ENCODE data around the gene ARHGAP6. TPM values are rescaled to one million over a fixed set of nuclear protein-coding genes. Genes with fewer than 3 reads are reported as not detected.

Gene ARHGAP6
- total and polyA plus RNA-seq, 9 of the 15 experiments (the other 6 are each of a cell fraction or from before 2014, with no cell fraction given) = 12.5 to 63.6 (median 41.8) TPM

- no peak for TF ChIP-seq GTF2A2 (tag; IDR thresholded peaks at IDR 0.05)
- TF ChIP-seq PKNOX1 (IDR thresholded peaks at IDR 0.05) = no peak
- 0 out of 2 replicates have a peak, but pooled peaks have one; percentile 43 for TF ChIP-seq GATAD2B (IDR thresholded peaks at IDR 0.05; ENCODE audit: borderline replicate concordance)
- TF ChIP-seq CCNT2 (IDR thresholded peaks at IDR 0.05; ENCODE audit: borderline replicate concordance, extremely low read depth, insufficient read length, low read depth, low read length) = no peak
- no peak for TF ChIP-seq ZNF12 (CRISPR knock-in tag; IDR thresholded peaks at IDR 0.05)
- TF ChIP-seq ZNF253 (CRISPR knock-in tag; conservative IDR thresholded peaks at IDR 0.05) = no peak
- TF ChIP-seq ESRRB (CRISPR knock-in tag; IDR thresholded peaks at IDR 0.05; ENCODE audit: borderline replicate concordance) = no peak
- TF ChIP-seq FOXA1 (IDR thresholded peaks at IDR 0.05; ENCODE audit: borderline replicate concordance) = no peak
- no peak for TF ChIP-seq SAFB (IDR thresholded peaks at IDR 0.05; ENCODE audit: borderline replicate concordance, low read depth, low read length)
- TF ChIP-seq NFE2 (IDR thresholded peaks at IDR 0.05; ENCODE audit: low read depth) = peak; percentile 52; the same call in 1 of the 2 replicates
- TF ChIP-seq PRPF4 (IDR thresholded peaks at IDR 0.05; ENCODE audit: insufficient read depth, low read depth, low read length, poor library complexity, severe bottlenecking) = no peak
- TF ChIP-seq ZNF239 (CRISPR knock-in tag; IDR thresholded peaks at IDR 0.05) = no peak
- TF ChIP-seq GTF2F1 (IDR thresholded peaks at IDR 0.05; ENCODE audit: low read depth, low read length) = no peak
- no peak for TF ChIP-seq ZNF584 (CRISPR knock-in tag; IDR thresholded peaks at IDR 0.05; ENCODE audit: low read depth)
- peak; percentile 41; the same call in 1 of the 2 replicates for TF ChIP-seq CBFA2T2 (conservative IDR thresholded peaks at IDR 0.05)
- no peak for TF ChIP-seq TAF9B (IDR thresholded peaks at IDR 0.05; ENCODE audit: partially characterized antibody)
- no peak for TF ChIP-seq ZNF830 (CRISPR knock-in tag; IDR thresholded peaks at IDR 0.05)
- no peak for TF ChIP-seq BCL6 (CRISPR knock-in tag; IDR thresholded peaks at IDR 0.05)
- no peak for TF ChIP-seq SRSF1 (IDR thresholded peaks at IDR 0.05; ENCODE audit: low read depth, low read length)
- TF ChIP-seq NONO (IDR thresholded peaks at IDR 0.05; ENCODE audit: low read depth in 2 of 2, low read length in 1 of 2) = no peak
- peak in 1 of 2 experiments; percentile 79; a peak in 1 of 4 replicates for TF ChIP-seq ARNT (IDR thresholded peaks at IDR 0.05)
- no peak for TF ChIP-seq MAZ (CRISPR knock-in tag; conservative IDR thresholded peaks at IDR 0.05 in 1 of 2, IDR thresholded peaks at IDR 0.05 in 1 of 2)
- TF ChIP-seq RAD21 (CRISPR knock-in tag; conservative IDR thresholded peaks at IDR 0.05 in 1 of 2, IDR thresholded peaks at IDR 0.05 in 1 of 2) = peak in 1 of 2 experiments; percentile 25; a peak in 1 of 4 replicates
- no peak for TF ChIP-seq MCM3 (IDR thresholded peaks at IDR 0.05)
- no peak for TF ChIP-seq ZNF764 (CRISPR knock-in tag; IDR thresholded peaks at IDR 0.05; ENCODE audit: low read depth)
- no peak for TF ChIP-seq TCF7L2 (IDR thresholded peaks at IDR 0.05; ENCODE audit: low read depth, low read length)
- TF ChIP-seq ZBTB2 (IDR thresholded peaks at IDR 0.05) = no peak
- no peak for TF ChIP-seq ZNF184 (CRISPR knock-in tag; IDR thresholded peaks at IDR 0.05)
These were observed 324.2 kb downstream of the ARHGAP6 start (continued) for GRCh38 chrX:11341274-11342201.
